Nephron progenitor cell (in vitro differentiated cells): ENCODE results near the gene CPNE9.
A peak's percentile ranks its signal among the peaks of the same experiment; 100 is the strongest.

Experiments used
- DNase-seq: peaks from one replicate; pipeline ENCODE4 v3.0.0; 2021
- H3K27ac Mint-ChIP-seq: 2 replicates; pipeline ENCODE4 v1.8.0; 2021; ENCODE audit warnings: mild to moderate bottlenecking, moderate library complexity, mixed read lengths
- H3K27me3 Mint-ChIP-seq: 2 replicates; pipeline ENCODE4 v1.8.0; 2021; ENCODE audit warnings: mild to moderate bottlenecking, low read depth, mixed read lengths; ENCODE audit not compliant: poor library complexity
- H3K36me3 Mint-ChIP-seq: 2 replicates; pipeline ENCODE4 v1.8.0; 2021; ENCODE audit warnings: low read depth, mixed read lengths
- H3K4me1 Mint-ChIP-seq: 2 replicates; pipeline ENCODE4 v1.8.0; 2021; ENCODE audit warnings: mixed read lengths
- H3K4me3 Mint-ChIP-seq: 2 replicates; pipeline ENCODE4 v1.8.0; 2021; ENCODE audit warnings: mild to moderate bottlenecking, moderate library complexity, mixed read lengths
- H3K9me3 Mint-ChIP-seq: 2 replicates; pipeline ENCODE4 v1.8.0; 2021; ENCODE audit warnings: mild to moderate bottlenecking, moderate library complexity, mixed read lengths
- CTCF ChIP-seq: fragments of 200-600 bp; sonication (generic); IDR thresholded peaks from 2 replicates; pipeline ENCODE4 v1.5.0; 2021; ENCODE audit warnings: antibody characterized with exemption

CPNE9 gene

GRCh38 chr3:9690451-9691450, 12.9 kb upstream of the CPNE9 start:
- DNase-seq = no peak
- Mint-ChIP-seq H3K27me3 (no peaks in the 10 kb centered on the region), H3K4me1 (peaks cover 8% of the 10 kb centered on the region), H3K36me3 (peaks cover 28% of the 10 kb centered on the region), H3K27ac (peak overlapping the region; percentile 87), H3K9me3 (no peaks in the 10 kb centered on the region), H3K4me3 (no peak overlapping the region)
- no peak for TF ChIP-seq CTCF

GRCh38 chr3:9691636-9692035, 12.0 kb upstream of the CPNE9 start:
- Mint-ChIP-seq H3K36me3 (peaks cover 19% of the 10 kb centered on the region), H3K27ac (peak overlapping the region; percentile 87), H3K4me3 (no peak overlapping the region), H3K27me3 (no peaks in the 10 kb centered on the region), H3K4me1 (peaks cover 14% of the 10 kb centered on the region), H3K9me3 (no peaks in the 10 kb centered on the region)
- no peak for DNase-seq
- no peak for TF ChIP-seq CTCF

- H3K4me3 Mint-ChIP-seq = no peak overlapping the region
- DNase-seq = no peak
- peaks cover 17% of the 10 kb centered on the region for H3K36me3 Mint-ChIP-seq
- no peak overlapping the region for H3K27ac Mint-ChIP-seq
- TF ChIP-seq CTCF = no peak
- no peaks in the 10 kb centered on the region for H3K9me3 Mint-ChIP-seq
- no peaks in the 10 kb centered on the region for H3K27me3 Mint-ChIP-seq
- peaks cover 14% of the 10 kb centered on the region for H3K4me1 Mint-ChIP-seq
Measured at GRCh38 chr3:9692416-9692815, 11.2 kb upstream of the CPNE9 start.

- Mint-ChIP-seq H3K27me3 (no peaks in the 10 kb centered on the region), H3K36me3 (peaks cover 26% of the 10 kb centered on the region), H3K4me1 (peaks cover 14% of the 10 kb centered on the region), H3K9me3 (no peaks in the 10 kb centered on the region), H3K4me3 (no peak overlapping the region), H3K27ac (peak overlapping the region; percentile 90)
- no peak for TF ChIP-seq CTCF
- DNase-seq = no peak
Measured at GRCh38 chr3:9695345-9695744, 8.3 kb upstream of the CPNE9 start.

GRCh38 chr3:9695746-9696145, 7.9 kb upstream of the CPNE9 start:
- H3K4me1 Mint-ChIP-seq = peaks cover 14% of the 10 kb centered on the region
- no peaks in the 10 kb centered on the region for H3K9me3 Mint-ChIP-seq
- peaks cover 26% of the 10 kb centered on the region for H3K36me3 Mint-ChIP-seq
- H3K4me3 Mint-ChIP-seq = no peak overlapping the region
- DNase-seq = peak; percentile 22
- peak overlapping the region; percentile 90 for H3K27ac Mint-ChIP-seq
- TF ChIP-seq CTCF = no peak
- H3K27me3 Mint-ChIP-seq = no peaks in the 10 kb centered on the region
